ENCODE measurements around the gene BMAL2.
A peak's percentile ranks its signal among the peaks of the same experiment; 100 is the strongest.

The BMAL2 gene

GRCh38 chr12:27334721-27335082 lies 2.1 kb downstream of the BMAL2 start:
- Histone ChIP-seq H3K9me3 (replicated peaks in 1 of 2; ENCODE audit: control insufficient read depth in 2 of 2, insufficient read depth in 1 of 2, low read depth in 1 of 2, low read length in 2 of 2) (peaks cover 0 to 2% of the 10 kb centered on the region in 2 donors), H2AFZ (ENCODE audit: low read length) (no peak overlapping the region), H4K91ac (ENCODE audit: low read depth, low read length, poor library complexity) (no peak overlapping the region), H3K4ac (ENCODE audit: low read length) (no peak overlapping the region), H3K27me3 (ENCODE audit: control insufficient read depth in 3 of 3, insufficient read depth in 3 of 3, low read depth in 1 of 3, low read length in 3 of 3) (peaks cover 0 to 21% (median 0%) of the 10 kb centered on the region in 3 experiments), H3K14ac (ENCODE audit: low read length) (no peak overlapping the region), H3K4me2 (ENCODE audit: insufficient read depth, low read length, poor library complexity, severe bottlenecking) (no peak overlapping the region), H2BK15ac (ENCODE audit: low read length) (no peak overlapping the region), H3K9ac (ENCODE audit: low read depth, low read length, poor library complexity) (no peak overlapping the region), H2BK120ac (ENCODE audit: low read depth, low read length) (no peak overlapping the region), H2BK12ac (ENCODE audit: low read length) (no peak overlapping the region), H3K27ac (replicated peaks; ENCODE audit: low read length) (no peak overlapping the region), H3K4me3 (ENCODE audit: low read length in 2 of 2) (no peak overlapping the region), H3K4me1 (ENCODE audit: control insufficient read depth in 2 of 2, insufficient read depth in 1 of 2, low read depth in 1 of 2, low read length in 2 of 2) (peaks cover 7 to 16% of the 10 kb centered on the region in 2 donors), H2BK5ac (ENCODE audit: low read length) (no peak overlapping the region), H3K79me1 (ENCODE audit: low read depth, low read length) (no peaks in the 10 kb centered on the region), H4K8ac (ENCODE audit: low read depth, low read length) (no peak overlapping the region), H3K18ac (ENCODE audit: low read length) (no peak overlapping the region), H2AK5ac (ENCODE audit: low read depth, low read length) (no peak overlapping the region), H3K36me3 (replicated peaks in 1 of 2; ENCODE audit: control insufficient read depth in 2 of 2, insufficient read depth in 2 of 2, low read length in 2 of 2) (no peaks in the 10 kb centered on the region), H3K23ac (ENCODE audit: low read depth, low read length, poor library complexity) (no peak overlapping the region)
- WGBS, 2 donors (ENCODE audit: extremely low coverage in 2 of 2, insufficient read length in 2 of 2, insufficient replicate concordance in 1 of 2): no CpG with 5 or more reads among the region's 6 CpGs
- no peak for DNase-seq (ENCODE audit: low spot score)

- H4K91ac ChIP-seq (ENCODE audit: low read depth, low read length, poor library complexity): no peak overlapping the region
- WGBS, 2 donors (ENCODE audit: extremely low coverage in 2 of 2, insufficient read length in 2 of 2, insufficient replicate concordance in 1 of 2): no CpG with 5 or more reads among the region's 5 CpGs
These were observed 3.0 kb downstream of the BMAL2 start for GRCh38 chr12:27335364-27336281.

GRCh38 chr12:27336282-27336653 lies 3.6 kb downstream of the BMAL2 start:
- Histone ChIP-seq H3K4me1 (ENCODE audit: control insufficient read depth in 2 of 2, insufficient read depth in 1 of 2, low read depth in 1 of 2, low read length in 2 of 2) (peaks cover 7 to 10% of the 10 kb centered on the region in 2 donors), H3K27ac (replicated peaks; ENCODE audit: low read length) (no peak overlapping the region), H2BK15ac (ENCODE audit: low read length) (no peak overlapping the region), H3K9me3 (replicated peaks in 1 of 2; ENCODE audit: control insufficient read depth in 2 of 2, insufficient read depth in 1 of 2, low read depth in 1 of 2, low read length in 2 of 2) (peaks cover 2 to 7% of the 10 kb centered on the region in 2 donors), H3K18ac (ENCODE audit: low read length) (no peak overlapping the region), H3K23ac (ENCODE audit: low read depth, low read length, poor library complexity) (no peak overlapping the region), H3K14ac (ENCODE audit: low read length) (no peak overlapping the region), H2BK12ac (ENCODE audit: low read length) (no peak overlapping the region), H2AK5ac (ENCODE audit: low read depth, low read length) (no peak overlapping the region), H3K27me3 (ENCODE audit: control insufficient read depth in 3 of 3, insufficient read depth in 3 of 3, low read depth in 1 of 3, low read length in 3 of 3) (peaks cover 0 to 21% (median 0%) of the 10 kb centered on the region in 3 experiments), H2BK120ac (ENCODE audit: low read depth, low read length) (no peak overlapping the region), H2BK5ac (ENCODE audit: low read length) (no peak overlapping the region), H4K91ac (ENCODE audit: low read depth, low read length, poor library complexity) (no peak overlapping the region), H3K4me2 (ENCODE audit: insufficient read depth, low read length, poor library complexity, severe bottlenecking) (no peak overlapping the region), H3K36me3 (replicated peaks in 1 of 2; ENCODE audit: control insufficient read depth in 2 of 2, insufficient read depth in 2 of 2, low read length in 2 of 2) (no peaks in the 10 kb centered on the region), H3K4ac (ENCODE audit: low read length) (no peak overlapping the region), H3K79me1 (ENCODE audit: low read depth, low read length) (no peaks in the 10 kb centered on the region), H4K8ac (ENCODE audit: low read depth, low read length) (no peak overlapping the region), H3K9ac (ENCODE audit: low read depth, low read length, poor library complexity) (no peak overlapping the region), H2AFZ (ENCODE audit: low read length) (no peak overlapping the region), H3K4me3 (ENCODE audit: low read length in 2 of 2) (no peak overlapping the region)
- WGBS, 2 donors (ENCODE audit: extremely low coverage in 2 of 2, insufficient read length in 2 of 2, insufficient replicate concordance in 1 of 2): no CpG with 5 or more reads among the region's 2 CpGs
- no peak for DNase-seq (ENCODE audit: low spot score)

More at GRCh38 chr12:27335364-27336281, 3.0 kb downstream of the BMAL2 start:
- Histone ChIP-seq H3K14ac (ENCODE audit: low read length) (no peak overlapping the region), H3K9ac (ENCODE audit: low read depth, low read length, poor library complexity) (no peak overlapping the region), H2BK12ac (ENCODE audit: low read length) (no peak overlapping the region), H3K23ac (ENCODE audit: low read depth, low read length, poor library complexity) (no peak overlapping the region), H3K79me1 (ENCODE audit: low read depth, low read length) (no peaks in the 10 kb centered on the region), H3K4me2 (ENCODE audit: insufficient read depth, low read length, poor library complexity, severe bottlenecking) (no peak overlapping the region), H4K8ac (ENCODE audit: low read depth, low read length) (no peak overlapping the region), H3K4me1 (ENCODE audit: control insufficient read depth in 2 of 2, insufficient read depth in 1 of 2, low read depth in 1 of 2, low read length in 2 of 2) (peaks cover 7 to 16% of the 10 kb centered on the region in 2 donors), H3K36me3 (replicated peaks in 1 of 2; ENCODE audit: control insufficient read depth in 2 of 2, insufficient read depth in 2 of 2, low read length in 2 of 2) (no peaks in the 10 kb centered on the region), H3K4me3 (ENCODE audit: low read length in 2 of 2) (no peak overlapping the region), H3K27me3 (ENCODE audit: control insufficient read depth in 3 of 3, insufficient read depth in 3 of 3, low read depth in 1 of 3, low read length in 3 of 3) (peaks cover 0 to 21% (median 0%) of the 10 kb centered on the region in 3 experiments), H2BK5ac (ENCODE audit: low read length) (no peak overlapping the region), H2BK15ac (ENCODE audit: low read length) (no peak overlapping the region), H3K4ac (ENCODE audit: low read length) (no peak overlapping the region), H2AFZ (ENCODE audit: low read length) (no peak overlapping the region), H3K9me3 (replicated peaks in 1 of 2; ENCODE audit: control insufficient read depth in 2 of 2, insufficient read depth in 1 of 2, low read depth in 1 of 2, low read length in 2 of 2) (peaks cover 2% of the 10 kb centered on the region in 2 donors), H3K18ac (ENCODE audit: low read length) (no peak overlapping the region), H3K27ac (replicated peaks; ENCODE audit: low read length) (no peak overlapping the region), H2BK120ac (ENCODE audit: low read depth, low read length) (no peak overlapping the region), H2AK5ac (ENCODE audit: low read depth, low read length) (no peak overlapping the region)
- DNase-seq (ENCODE audit: low spot score): no peak

- Histone ChIP-seq H3K18ac (ENCODE audit: low read length) (no peak overlapping the region), H2AK5ac (ENCODE audit: low read depth, low read length) (no peak overlapping the region), H2BK120ac (ENCODE audit: low read depth, low read length) (no peak overlapping the region), H3K9me3 (replicated peaks in 1 of 2; ENCODE audit: control insufficient read depth in 2 of 2, insufficient read depth in 1 of 2, low read depth in 1 of 2, low read length in 2 of 2) (peaks cover 2 to 7% of the 10 kb centered on the region in 2 donors), H3K23ac (ENCODE audit: low read depth, low read length, poor library complexity) (no peak overlapping the region), H3K27me3 (ENCODE audit: control insufficient read depth in 3 of 3, insufficient read depth in 3 of 3, low read depth in 1 of 3, low read length in 3 of 3) (peaks cover 0 to 15% (median 0%) of the 10 kb centered on the region in 3 experiments), H4K8ac (ENCODE audit: low read depth, low read length) (no peak overlapping the region), H2BK15ac (ENCODE audit: low read length) (no peak overlapping the region), H2AFZ (ENCODE audit: low read length) (no peak overlapping the region), H3K4me3 (ENCODE audit: low read length in 2 of 2) (no peak overlapping the region), H2BK12ac (ENCODE audit: low read length) (peak overlapping the region; percentile 35), H3K27ac (replicated peaks; ENCODE audit: low read length) (no peak overlapping the region), H3K4me1 (ENCODE audit: control insufficient read depth in 2 of 2, insufficient read depth in 1 of 2, low read depth in 1 of 2, low read length in 2 of 2) (peaks cover 2% of the 10 kb centered on the region in 2 donors), H3K9ac (ENCODE audit: low read depth, low read length, poor library complexity) (no peak overlapping the region), H3K4ac (ENCODE audit: low read length) (no peak overlapping the region), H3K4me2 (ENCODE audit: insufficient read depth, low read length, poor library complexity, severe bottlenecking) (no peak overlapping the region), H3K79me1 (ENCODE audit: low read depth, low read length) (no peaks in the 10 kb centered on the region), H2BK5ac (ENCODE audit: low read length) (no peak overlapping the region), H3K14ac (ENCODE audit: low read length) (no peak overlapping the region), H3K36me3 (replicated peaks in 1 of 2; ENCODE audit: control insufficient read depth in 2 of 2, insufficient read depth in 2 of 2, low read length in 2 of 2) (no peaks in the 10 kb centered on the region), H4K91ac (ENCODE audit: low read depth, low read length, poor library complexity) (no peak overlapping the region)
- DNase-seq (ENCODE audit: low spot score): no peak
- no CpG with 5 or more reads among the region's 1 CpG for WGBS, 2 donors (ENCODE audit: extremely low coverage in 2 of 2, insufficient read length in 2 of 2, insufficient replicate concordance in 1 of 2)
These were observed 4.7 kb downstream of the BMAL2 start for GRCh38 chr12:27337376-27337775.

Measured in neuronal stem cell (in vitro differentiated cells).